Left colon (tissue), 2 donors: Measurements from ENCODE around the gene GDPD5. TPM values are rescaled to one million over a fixed set of nuclear protein-coding genes. Genes with fewer than 3 reads are reported as not detected.
A peak's percentile ranks its signal among the peaks of the same experiment; 100 is the strongest.

Experiments
- ATAC-seq: fragments of 200-7000 bp; cut with Tn5 transposase; one replicate; pipeline ENCODE4 v1.9.1; 2020; ENCODE audit warnings: mild to moderate bottlenecking, moderate library complexity
- DNase-seq, 2 donors: peaks; one replicate each; pipeline ENCODE4 v3.0.0-alpha.2; 2020
- intact Hi-C, 2 donors: fragments of 100-400 bp; cut with DNase I in 1 of 2; cut with micrococcal nuclease in 1 of 2; formaldehyde crosslinking; loops; one replicate each; pipeline versions ENCODE4 v1.11.2 to v1.14.0; 2022; cut with DNase I, micrococcal nuclease
- total RNA-seq, 2 donors: library from RNA; stranded (reverse); fragmentation: NEBNext Ultra II Directional; extraction: Animal tissue kit (Norgen Biotek cat#: 25700); gene quantifications; one replicate each; pipeline ENCODE4 v1.2.1, GENCODE V29; 2021
- donor health status: DM: no; HTN: no; CAD: no.
- donor health status: DM: yes; HTN: yes; CAD: no.

The GDPD5 gene
- total RNA-seq, 2 donors from 2014 or later, result 3.3 to 4.0 TPM

- no peak for DNase-seq
- intact Hi-C loops, result no loop called here
- ATAC-seq, result no peak
These were observed 14.0 kb upstream of the GDPD5 start for GRCh38 chr11:75539459-75540334.

GRCh38 chr11:75538150-75538942 is 12.6 kb upstream of the GDPD5 start:
- intact Hi-C loops, result no loop called here
- no peak for ATAC-seq

GRCh38 chr11:75537740-75538139 is 12.0 kb upstream of the GDPD5 start:
- ATAC-seq (no peak), DNase-seq (no peak)
- intact Hi-C loops, result no loop called here

More at GRCh38 chr11:75538150-75538942, 12.6 kb upstream of the GDPD5 start:
- no peak for DNase-seq

- no peak for ATAC-seq
- intact Hi-C loops, result no loop called here
- DNase-seq, result no peak
These were observed 11.3 kb upstream of the GDPD5 start for GRCh38 chr11:75536786-75537641.

- DNase-seq, result no peak
- no peak for ATAC-seq
- intact Hi-C loops, result no loop called here
These were observed 9.3 kb upstream of the GDPD5 start for GRCh38 chr11:75535071-75535470.

- ATAC-seq, result peak; percentile 88
- peak; percentile 70 to 80 for DNase-seq
- intact Hi-C loops, result loop anchor here (5.0 kb wide), 3 partner anchors 87 to 147 kb away; no protein-coding TSS in a partner anchor
These were observed 8.7 kb upstream of the GDPD5 start for GRCh38 chr11:75534259-75535069.

- ATAC-seq (no peak), DNase-seq (no peak)
- intact Hi-C loops, result loop anchor here (5.0 kb wide), 3 partner anchors 87 to 147 kb away; no protein-coding TSS in a partner anchor
These were observed 8.1 kb upstream of the GDPD5 start for GRCh38 chr11:75533896-75534258.

- peak; percentile 51 to 77 for DNase-seq
- peak; percentile 64 for ATAC-seq
- intact Hi-C loops, result loop anchor here (5.0 kb wide), 3 partner anchors 85 to 145 kb away; no protein-coding TSS in a partner anchor
These were observed 6.7 kb upstream of the GDPD5 start for GRCh38 chr11:75532200-75533048.

GRCh38 chr11:75531325-75531724 is 5.6 kb upstream of the GDPD5 start:
- intact Hi-C loops, result loop anchor here (5.0 kb wide), 3 partner anchors 84 to 144 kb away; no protein-coding TSS in a partner anchor
- no peak for ATAC-seq

GRCh38 chr11:75530577-75530976 is 4.8 kb upstream of the GDPD5 start:
- intact Hi-C loops, result loop anchor here (5.0 kb wide), 3 partner anchors 83 to 143 kb away; no protein-coding TSS in a partner anchor
- ATAC-seq (no peak), DNase-seq (no peak)

More at GRCh38 chr11:75531325-75531724, 5.6 kb upstream of the GDPD5 start:
- no peak for DNase-seq

- no peak for ATAC-seq
- intact Hi-C loops, result loop anchor here in 1 of 2 donors (2.0 kb wide), 1 partner anchor 125 kb away; no protein-coding TSS in a partner anchor
These were observed 2.4 kb upstream of the GDPD5 start for GRCh38 chr11:75527938-75528735.

GRCh38 chr11:75527130-75527529 is 1.4 kb upstream of the GDPD5 start:
- DNase-seq, result no peak
- intact Hi-C loops, result loop anchor here in 1 of 2 donors (2.0 kb wide), 1 partner anchor 124 kb away; no protein-coding TSS in a partner anchor
- ATAC-seq, result no peak

More at GRCh38 chr11:75527938-75528735, 2.4 kb upstream of the GDPD5 start:
- no peak for DNase-seq

- intact Hi-C loops, result loop anchor here in 1 of 2 donors (2.0 kb wide), 1 partner anchor 123 kb away; no protein-coding TSS in a partner anchor
- ATAC-seq, result peak; percentile 1
- no peak for DNase-seq
These were observed 426 bp upstream of the GDPD5 start for GRCh38 chr11:75526192-75526541.

- DNase-seq (peak in 1 of 2 donors; percentile 47), ATAC-seq (peak; percentile 5)
- intact Hi-C loops, result no loop called here
These were observed 892 bp downstream of the GDPD5 start for GRCh38 chr11:75524665-75525432.
